ENCODE results near the gene HIVEP3. TPM values are rescaled to one million over a fixed set of nuclear protein-coding genes. Genes with fewer than 3 reads are reported as not detected.

Gene HIVEP3
- total RNA-seq, 1 experiment from 2014 or later, result 6.0 TPM

DNA sequence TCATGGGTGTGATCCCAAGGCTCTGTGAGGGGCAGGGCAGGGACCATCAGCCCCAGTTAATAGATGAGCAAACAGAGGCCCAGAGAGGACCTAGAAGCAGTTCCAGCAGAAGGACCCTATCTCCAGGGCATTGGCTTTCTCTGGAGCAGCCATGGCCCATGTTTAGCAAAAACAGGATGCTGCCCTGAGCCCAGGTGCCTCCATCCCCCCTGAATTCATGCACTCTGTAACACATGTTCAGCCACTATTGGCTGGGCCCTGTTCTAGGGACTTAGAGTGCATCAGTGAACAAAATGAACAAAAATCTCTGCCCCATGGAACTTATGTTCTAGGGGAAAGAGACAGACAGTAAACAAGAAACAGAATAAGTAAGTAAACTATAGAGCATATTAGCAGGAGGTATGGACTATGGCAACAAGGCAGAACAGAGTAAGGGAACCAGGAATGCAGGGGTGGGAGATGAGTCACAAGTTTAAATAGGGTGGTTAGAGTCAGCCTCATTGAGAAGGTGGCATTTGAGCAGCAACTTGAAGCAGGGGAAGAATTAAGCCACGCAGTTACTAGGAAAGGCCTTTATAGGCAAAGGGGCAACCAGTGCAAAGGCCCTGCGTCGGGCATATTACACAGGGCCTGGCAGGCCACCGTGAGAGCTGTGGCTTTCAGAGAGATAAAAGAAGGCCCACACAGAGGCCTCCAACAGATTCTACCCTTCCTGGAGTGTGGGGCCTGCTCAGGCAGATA is 248.3 kb downstream of the HIVEP3 start:
- intact Hi-C loops (cut with micrococcal nuclease; ENCODE audit: unreplicated experiment) (no loop called here), in situ Hi-C loops (cut with HindIII; ENCODE audit: low pct_unique_long_range_greater_than_20kb, low sequenced_read_pairs) (no loop called here)
- CTCF ChIA-PET, result no interaction called here
- no peaks in the 10 kb centered on the region for H3K36me3 ChIP-seq (ENCODE audit: control insufficient read depth, insufficient read depth, low read length)
- peaks cover 11% of the 10 kb centered on the region for H3K4me1 ChIP-seq (ENCODE audit: control insufficient read depth, insufficient read depth, low read length)
- DNase-seq (ENCODE audit: low read depth, low spot score), result no peak
- BruUV-seq (replicated peaks), result no TSS peak
- H3K9me3 ChIP-seq (ENCODE audit: control insufficient read depth, insufficient read depth, low read depth, low read length), result no peaks in the 10 kb centered on the region
- H3K4me3 ChIP-seq (ENCODE audit: low read depth in 2 of 2, low read length in 2 of 2), result no peak overlapping the region
- H3K27me3 ChIP-seq (ENCODE audit: control insufficient read depth, insufficient read depth, low read length), result no peaks in the 10 kb centered on the region
- TF ChIP-seq, protein P1, sequence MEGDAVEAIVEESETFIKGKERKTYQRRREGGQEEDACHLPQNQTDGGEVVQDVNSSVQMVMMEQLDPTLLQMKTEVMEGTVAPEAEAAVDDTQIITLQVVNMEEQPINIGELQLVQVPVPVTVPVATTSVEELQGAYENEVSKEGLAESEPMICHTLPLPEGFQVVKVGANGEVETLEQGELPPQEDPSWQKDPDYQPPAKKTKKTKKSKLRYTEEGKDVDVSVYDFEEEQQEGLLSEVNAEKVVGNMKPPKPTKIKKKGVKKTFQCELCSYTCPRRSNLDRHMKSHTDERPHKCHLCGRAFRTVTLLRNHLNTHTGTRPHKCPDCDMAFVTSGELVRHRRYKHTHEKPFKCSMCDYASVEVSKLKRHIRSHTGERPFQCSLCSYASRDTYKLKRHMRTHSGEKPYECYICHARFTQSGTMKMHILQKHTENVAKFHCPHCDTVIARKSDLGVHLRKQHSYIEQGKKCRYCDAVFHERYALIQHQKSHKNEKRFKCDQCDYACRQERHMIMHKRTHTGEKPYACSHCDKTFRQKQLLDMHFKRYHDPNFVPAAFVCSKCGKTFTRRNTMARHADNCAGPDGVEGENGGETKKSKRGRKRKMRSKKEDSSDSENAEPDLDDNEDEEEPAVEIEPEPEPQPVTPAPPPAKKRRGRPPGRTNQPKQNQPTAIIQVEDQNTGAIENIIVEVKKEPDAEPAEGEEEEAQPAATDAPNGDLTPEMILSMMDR (IDR thresholded peaks at IDR 0.05), result no peak
- no peak for TF ChIP-seq POLR2AphosphoS5 (IDR thresholded peaks at IDR 0.05; ENCODE audit: low read depth, low read length)
- TF ChIP-seq, protein P2, sequence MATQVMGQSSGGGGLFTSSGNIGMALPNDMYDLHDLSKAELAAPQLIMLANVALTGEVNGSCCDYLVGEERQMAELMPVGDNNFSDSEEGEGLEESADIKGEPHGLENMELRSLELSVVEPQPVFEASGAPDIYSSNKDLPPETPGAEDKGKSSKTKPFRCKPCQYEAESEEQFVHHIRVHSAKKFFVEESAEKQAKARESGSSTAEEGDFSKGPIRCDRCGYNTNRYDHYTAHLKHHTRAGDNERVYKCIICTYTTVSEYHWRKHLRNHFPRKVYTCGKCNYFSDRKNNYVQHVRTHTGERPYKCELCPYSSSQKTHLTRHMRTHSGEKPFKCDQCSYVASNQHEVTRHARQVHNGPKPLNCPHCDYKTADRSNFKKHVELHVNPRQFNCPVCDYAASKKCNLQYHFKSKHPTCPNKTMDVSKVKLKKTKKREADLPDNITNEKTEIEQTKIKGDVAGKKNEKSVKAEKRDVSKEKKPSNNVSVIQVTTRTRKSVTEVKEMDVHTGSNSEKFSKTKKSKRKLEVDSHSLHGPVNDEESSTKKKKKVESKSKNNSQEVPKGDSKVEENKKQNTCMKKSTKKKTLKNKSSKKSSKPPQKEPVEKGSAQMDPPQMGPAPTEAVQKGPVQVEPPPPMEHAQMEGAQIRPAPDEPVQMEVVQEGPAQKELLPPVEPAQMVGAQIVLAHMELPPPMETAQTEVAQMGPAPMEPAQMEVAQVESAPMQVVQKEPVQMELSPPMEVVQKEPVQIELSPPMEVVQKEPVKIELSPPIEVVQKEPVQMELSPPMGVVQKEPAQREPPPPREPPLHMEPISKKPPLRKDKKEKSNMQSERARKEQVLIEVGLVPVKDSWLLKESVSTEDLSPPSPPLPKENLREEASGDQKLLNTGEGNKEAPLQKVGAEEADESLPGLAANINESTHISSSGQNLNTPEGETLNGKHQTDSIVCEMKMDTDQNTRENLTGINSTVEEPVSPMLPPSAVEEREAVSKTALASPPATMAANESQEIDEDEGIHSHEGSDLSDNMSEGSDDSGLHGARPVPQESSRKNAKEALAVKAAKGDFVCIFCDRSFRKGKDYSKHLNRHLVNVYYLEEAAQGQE (IDR thresholded peaks at IDR 0.05; ENCODE audit: insufficient read depth in 1 of 2, low read depth in 2 of 2, low read length in 1 of 2), result no peak
- TF ChIP-seq SIN3A (IDR thresholded peaks at IDR 0.05; ENCODE audit: borderline replicate concordance, insufficient read depth, low read depth, low read length), result no peak
- no peak for TF ChIP-seq TCF7L2 (IDR thresholded peaks at IDR 0.05; ENCODE audit: low read depth, low read length)
- no peak overlapping the region for H3K27ac ChIP-seq (ENCODE audit: low read length)
- POLR2A ChIA-PET, result no interaction called here
- peak; percentile 28; the same call in 1 of the 2 replicates for ATAC-seq

- Histone ChIP-seq H3K27me3 (ENCODE audit: control insufficient read depth, insufficient read depth, low read length) (no peaks in the 10 kb centered on the region), H3K36me3 (ENCODE audit: control insufficient read depth, insufficient read depth, low read length) (no peaks in the 10 kb centered on the region), H3K4me1 (ENCODE audit: control insufficient read depth, insufficient read depth, low read length) (peaks cover 21% of the 10 kb centered on the region), H3K4me3 (ENCODE audit: low read depth in 2 of 2, low read length in 2 of 2) (no peak overlapping the region), H3K27ac (ENCODE audit: low read length) (no peak overlapping the region), H3K9me3 (ENCODE audit: control insufficient read depth, insufficient read depth, low read depth, low read length) (no peaks in the 10 kb centered on the region)
- no peak for ATAC-seq
- POLR2A ChIA-PET, result no interaction called here
- intact Hi-C loops (cut with micrococcal nuclease; ENCODE audit: unreplicated experiment) (no loop called here), in situ Hi-C loops (cut with HindIII; ENCODE audit: low pct_unique_long_range_greater_than_20kb, low sequenced_read_pairs) (no loop called here)
- no TSS peak for BruUV-seq (replicated peaks)
- CTCF ChIA-PET, result no interaction called here
- DNase-seq (ENCODE audit: low read depth, low spot score), result no peak
- TF ChIP-seq, protein P1 (IDR thresholded peaks at IDR 0.05), result no peak
- TF ChIP-seq SIN3A (IDR thresholded peaks at IDR 0.05; ENCODE audit: borderline replicate concordance, insufficient read depth, low read depth, low read length) (no peak), POLR2AphosphoS5 (IDR thresholded peaks at IDR 0.05; ENCODE audit: low read depth, low read length) (no peak), TCF7L2 (IDR thresholded peaks at IDR 0.05; ENCODE audit: low read depth, low read length) (no peak)
- TF ChIP-seq, protein P2 (IDR thresholded peaks at IDR 0.05; ENCODE audit: insufficient read depth in 1 of 2, low read depth in 2 of 2, low read length in 1 of 2), result no peak
Observed at GRCh38 chr1:41668967-41669366, 249.8 kb downstream of the HIVEP3 start.

All from Panc1 (cell line).